Mucosa of descending colon (tissue), 3 donors: ENCODE results near the gene LRP5. TPM values are rescaled to one million over a fixed set of nuclear protein-coding genes. Genes with fewer than 3 reads are reported as not detected.

ENCODE experiments used
- ATAC-seq: fragments of 200-7000 bp; cut with Tn5 transposase; one replicate; pipeline ENCODE4 v1.9.1; 2020; ENCODE audit warnings: mild to moderate bottlenecking, moderate library complexity
- DNase-seq, 3 donors: peaks; one replicate each; pipeline ENCODE4 v3.0.0-alpha.2; 2020
- H3K36me3 ChIP-seq: fragments of 200-600 bp; one replicate; pipeline ENCODE4 v1.8.0; 2021; ENCODE audit warnings: low read depth, mild to moderate bottlenecking
- H3K4me1 ChIP-seq: fragments of 200-600 bp; one replicate; pipeline ENCODE4 v1.8.0; 2021; ENCODE audit warnings: low read depth, mild to moderate bottlenecking
- H3K4me3 ChIP-seq: fragments of 200-600 bp; one replicate; pipeline ENCODE4 v1.8.0; 2021; ENCODE audit warnings: mild to moderate bottlenecking
- H3K9me3 ChIP-seq: fragments of 200-600 bp; one replicate; pipeline ENCODE4 v1.8.0; 2021; ENCODE audit warnings: mild to moderate bottlenecking
- intact Hi-C, 2 donors: fragments of 100-400 bp; cut with DNase I in 1 of 2; cut with micrococcal nuclease in 1 of 2; formaldehyde crosslinking; loops; one replicate each; pipeline versions ENCODE4 v1.11.0 to v1.11.1; 2022; cut with DNase I, micrococcal nuclease
- total RNA-seq, 3 donors: library from RNA; stranded (reverse); fragmentation: NEBNext Ultra II Directional in 2 of 3; extraction: Animal tissue kit (Norgen Biotek cat#: 25700) in 2 of 3; gene quantifications; one replicate each; pipeline versions ENCODE4 v1.2.1 to v1.2.4, GENCODE V29; 2021 to 2023
- TF ChIP-seq, protein P1 (sequence below): fragments of 200-600 bp; IDR thresholded peaks from one replicate; pipeline ENCODE4 v1.8.0; 2022; ENCODE audit warnings: antibody characterized with exemption, mild to moderate bottlenecking
- donor health status: DM: no; HTN: no; CAD: no; lungs with moderate emphysema.
- donor health status: DM: no; HTN: no; CAD: no.
- donor health status: DM: no; HTN: yes; CAD: no.

LRP5 gene
- total RNA-seq, 3 donors from 2014 or later, result 83.7 to 113 (median 103) TPM

GRCh38 chr11:68382358-68382998, 70.1 kb downstream of the LRP5 start:
- H3K4me1 ChIP-seq, result peaks cover 28% of the 10 kb centered on the region
- intact Hi-C loops, result loop anchor here (10.0 kb wide), 3 partner anchors 68 to 128 kb away; partner anchors contain the start of genes C11orf24 (in 1 of the 2) and LRP5 (in 1 of the 2)

DNA sequence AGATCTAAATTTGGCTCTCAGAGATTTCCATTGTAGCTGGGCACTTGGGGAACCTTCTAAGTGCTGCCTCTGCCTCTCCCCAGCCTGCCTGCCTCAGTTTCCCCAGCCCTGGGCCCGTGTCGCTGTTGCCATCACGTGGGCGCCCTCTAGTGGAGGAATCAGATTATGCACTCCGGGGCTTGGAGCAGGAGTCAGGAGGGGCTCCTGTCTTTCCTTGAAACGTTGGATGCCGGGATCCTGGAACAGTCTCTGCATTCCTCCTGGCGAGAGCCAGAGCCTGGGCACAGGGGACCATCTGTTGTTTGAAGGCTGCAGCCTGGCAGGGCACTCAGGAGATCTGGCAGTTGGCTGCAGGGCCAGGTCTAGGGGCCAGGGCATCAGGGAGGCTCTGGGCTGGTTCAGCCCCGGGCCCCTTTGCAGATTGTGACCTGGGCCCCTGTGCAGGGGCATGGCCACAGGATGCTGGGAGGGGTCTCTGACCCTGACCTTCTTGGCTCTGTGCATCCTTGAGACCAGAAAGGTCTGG, 71.6 kb downstream of the LRP5 start:
- peak in 2 of 3 donors; percentile 78 to 88 for DNase-seq
- TF ChIP-seq, protein P1, sequence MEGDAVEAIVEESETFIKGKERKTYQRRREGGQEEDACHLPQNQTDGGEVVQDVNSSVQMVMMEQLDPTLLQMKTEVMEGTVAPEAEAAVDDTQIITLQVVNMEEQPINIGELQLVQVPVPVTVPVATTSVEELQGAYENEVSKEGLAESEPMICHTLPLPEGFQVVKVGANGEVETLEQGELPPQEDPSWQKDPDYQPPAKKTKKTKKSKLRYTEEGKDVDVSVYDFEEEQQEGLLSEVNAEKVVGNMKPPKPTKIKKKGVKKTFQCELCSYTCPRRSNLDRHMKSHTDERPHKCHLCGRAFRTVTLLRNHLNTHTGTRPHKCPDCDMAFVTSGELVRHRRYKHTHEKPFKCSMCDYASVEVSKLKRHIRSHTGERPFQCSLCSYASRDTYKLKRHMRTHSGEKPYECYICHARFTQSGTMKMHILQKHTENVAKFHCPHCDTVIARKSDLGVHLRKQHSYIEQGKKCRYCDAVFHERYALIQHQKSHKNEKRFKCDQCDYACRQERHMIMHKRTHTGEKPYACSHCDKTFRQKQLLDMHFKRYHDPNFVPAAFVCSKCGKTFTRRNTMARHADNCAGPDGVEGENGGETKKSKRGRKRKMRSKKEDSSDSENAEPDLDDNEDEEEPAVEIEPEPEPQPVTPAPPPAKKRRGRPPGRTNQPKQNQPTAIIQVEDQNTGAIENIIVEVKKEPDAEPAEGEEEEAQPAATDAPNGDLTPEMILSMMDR, result peak; percentile 87
- Histone ChIP-seq H3K36me3 (no peaks in the 10 kb centered on the region), H3K4me1 (peaks cover 28% of the 10 kb centered on the region), H3K4me3 (no peak overlapping the region), H3K9me3 (no peaks in the 10 kb centered on the region)
- intact Hi-C loops, result loop anchor here (10.0 kb wide), 3 partner anchors 69 to 129 kb away; partner anchors contain the start of genes C11orf24 (in 1 of the 2) and LRP5 (in 1 of the 2)
- ATAC-seq, result no peak

More at GRCh38 chr11:68382358-68382998, 70.1 kb downstream of the LRP5 start:
- ATAC-seq, result no peak
- no peak for DNase-seq
- H3K4me3 ChIP-seq, result no peak overlapping the region
- H3K9me3 ChIP-seq, result no peaks in the 10 kb centered on the region
- TF ChIP-seq, protein P1, result no peak
- H3K36me3 ChIP-seq, result no peaks in the 10 kb centered on the region

DNA sequence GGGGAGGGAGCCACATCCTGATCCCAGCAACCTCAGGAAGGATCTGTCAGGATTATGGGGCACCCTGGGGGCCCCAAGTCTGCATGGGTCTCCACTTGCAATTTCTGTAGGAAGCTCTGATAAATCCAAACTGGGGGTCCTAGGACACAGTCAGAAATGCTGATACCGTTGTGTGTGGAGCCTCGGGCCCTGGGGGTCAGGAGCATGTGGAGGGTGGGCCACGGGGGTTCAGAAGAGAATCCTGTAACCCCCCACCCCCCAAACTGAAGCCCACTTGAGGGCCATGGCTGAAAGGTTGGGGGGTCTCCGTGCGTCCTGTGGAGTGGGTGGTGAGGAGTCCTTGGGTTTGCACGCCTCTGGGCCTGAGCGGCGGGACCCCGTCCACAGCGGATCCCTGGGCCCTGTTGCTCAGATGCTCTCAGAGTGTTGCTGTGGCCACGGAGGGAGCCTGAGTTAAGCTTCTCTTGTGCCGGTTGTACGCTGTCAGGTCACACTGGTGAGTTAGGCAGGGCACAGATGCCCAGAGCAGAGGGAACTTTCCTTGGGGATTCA, 72.2 kb downstream of the LRP5 start:
- intact Hi-C loops, result loop anchor here (10.0 kb wide), 3 partner anchors 70 to 130 kb away; partner anchors contain the start of genes C11orf24 (in 1 of the 2) and LRP5 (in 1 of the 2)
- no peak overlapping the region for H3K4me3 ChIP-seq
- H3K4me1 ChIP-seq, result peaks cover 23% of the 10 kb centered on the region
- TF ChIP-seq, protein P1, result no peak
- H3K36me3 ChIP-seq, result no peaks in the 10 kb centered on the region
- DNase-seq (no peak), ATAC-seq (no peak)
- no peaks in the 10 kb centered on the region for H3K9me3 ChIP-seq

- TF ChIP-seq, protein P1, result no peak
- DNase-seq (no peak), ATAC-seq (no peak)
- no peak overlapping the region for H3K4me3 ChIP-seq
- no peaks in the 10 kb centered on the region for H3K36me3 ChIP-seq
- H3K9me3 ChIP-seq, result no peaks in the 10 kb centered on the region
- intact Hi-C loops, result loop anchor here (10.0 kb wide), 3 partner anchors 70 to 130 kb away; partner anchors contain the start of genes C11orf24 (in 1 of the 2) and LRP5 (in 1 of the 2)
- H3K4me1 ChIP-seq, result peaks cover 18% of the 10 kb centered on the region
These were observed 72.7 kb downstream of the LRP5 start for GRCh38 chr11:68385128-68385527.

DNA sequence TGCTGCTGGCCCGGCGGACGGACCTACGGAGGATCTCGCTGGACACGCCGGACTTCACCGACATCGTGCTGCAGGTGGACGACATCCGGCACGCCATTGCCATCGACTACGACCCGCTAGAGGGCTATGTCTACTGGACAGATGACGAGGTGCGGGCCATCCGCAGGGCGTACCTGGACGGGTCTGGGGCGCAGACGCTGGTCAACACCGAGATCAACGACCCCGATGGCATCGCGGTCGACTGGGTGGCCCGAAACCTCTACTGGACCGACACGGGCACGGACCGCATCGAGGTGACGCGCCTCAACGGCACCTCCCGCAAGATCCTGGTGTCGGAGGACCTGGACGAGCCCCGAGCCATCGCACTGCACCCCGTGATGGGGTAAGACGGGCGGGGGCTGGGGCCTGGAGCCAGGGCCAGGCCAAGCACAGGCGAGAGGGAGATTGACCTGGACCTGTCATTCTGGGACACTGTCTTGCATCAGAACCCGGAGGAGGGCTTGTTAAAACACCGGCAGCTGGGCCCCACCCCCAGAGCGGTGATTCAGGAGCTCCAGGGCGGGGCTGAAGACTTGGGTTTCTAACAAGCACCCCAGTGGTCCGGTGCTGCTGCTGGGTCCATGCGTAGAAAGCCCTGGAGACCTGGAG, 74.1 kb downstream of the LRP5 start:
- no peak for ATAC-seq
- DNase-seq, result no peak
- Histone ChIP-seq H3K4me1 (peaks cover 4% of the 10 kb centered on the region), H3K36me3 (no peaks in the 10 kb centered on the region), H3K4me3 (no peak overlapping the region), H3K9me3 (no peaks in the 10 kb centered on the region)
- intact Hi-C loops, result loop anchor here (10.0 kb wide), 3 partner anchors 72 to 132 kb away; partner anchors contain the start of genes C11orf24 (in 1 of the 2) and LRP5 (in 1 of the 2)
- TF ChIP-seq, protein P1, result no peak
